GM23338 (cell line): ENCODE measurements around the gene EYA4. TPM values are rescaled to one million over a fixed set of nuclear protein-coding genes. Genes with fewer than 3 reads are reported as not detected.
A peak's percentile ranks its signal among the peaks of the same experiment; 100 is the strongest.

Source experiments
- ATAC-seq: fragments of 200-7000 bp; cut with Tn5 transposase; 3 replicates; pipeline ENCODE4 v1.9.1; 2020
- DNase-seq: peaks from one replicate; pipeline ENCODE4 v3.0.0-alpha.2; 2015; ENCODE audit warnings: low spot score
- H2AFZ ChIP-seq: fragments of 200-600 bp; sonication (generic); 2 replicates; pipeline ENCODE4 v1.8.0; 2016; ENCODE audit warnings: antibody characterized with exemption, mild to moderate bottlenecking, moderate library complexity
- H3F3A ChIP-seq: fragments of 200-600 bp; sonication (generic); replicated peaks from 2 replicates; pipeline ENCODE4 v1.8.0; 2017; ENCODE audit warnings: antibody characterized with exemption, mixed run types, low read depth
- H3K27ac ChIP-seq: fragments of 200-600 bp; sonication (generic); 2 replicates; pipeline ENCODE4 v1.6.1; 2016; ENCODE audit warnings: low read depth
- H3K27me3 ChIP-seq: fragments of 200-600 bp; sonication (generic); 2 replicates; pipeline ENCODE4 v1.8.0; 2016; ENCODE audit warnings: mild to moderate bottlenecking, mixed run types, moderate library complexity; ENCODE audit not compliant: insufficient read depth
- H3K36me3 ChIP-seq: fragments of 200-600 bp; sonication (generic); 2 replicates; pipeline ENCODE4 v1.8.0; 2016; ENCODE audit warnings: mild to moderate bottlenecking; ENCODE audit not compliant: insufficient read depth
- H3K4me1 ChIP-seq: fragments of 200-600 bp; sonication (generic); 2 replicates; pipeline ENCODE4 v1.8.0; 2016; ENCODE audit warnings: mild to moderate bottlenecking, moderate library complexity; ENCODE audit not compliant: insufficient read depth
- H3K4me2 ChIP-seq: fragments of 200-600 bp; sonication (generic); 2 replicates; pipeline ENCODE4 v1.7.1; 2017; ENCODE audit warnings: mixed run types
- H3K4me3 ChIP-seq: fragments of 200-600 bp; sonication (generic); 2 replicates; pipeline ENCODE4 v1.6.1; 2016; ENCODE audit warnings: mixed run types
- H3K79me2 ChIP-seq: fragments of 200-600 bp; sonication (generic); replicated peaks from 2 replicates; pipeline ENCODE4 v1.8.0; 2017; ENCODE audit warnings: mild to moderate bottlenecking; ENCODE audit not compliant: insufficient read depth
- H3K9me2 ChIP-seq: fragments of 200-600 bp; sonication (generic); 2 replicates; pipeline ENCODE4 v1.8.0; 2017; ENCODE audit not compliant: insufficient read depth
- H4K20me1 ChIP-seq: fragments of 200-600 bp; sonication (generic); replicated peaks from 2 replicates; pipeline ENCODE4 v1.8.0; 2017; ENCODE audit warnings: mild to moderate bottlenecking; ENCODE audit not compliant: insufficient read depth
- H3K27ac Mint-ChIP-seq: 2 replicates; pipeline ENCODE4 v1.8.0; 2020; ENCODE audit warnings: inconsistent platforms, mild to moderate bottlenecking, moderate library complexity, mixed read lengths
- H3K27me3 Mint-ChIP-seq: 3 replicates; pipeline ENCODE4 v1.8.0; 2022; ENCODE audit warnings: low read depth, mild to moderate bottlenecking, moderate library complexity, mixed read lengths, inconsistent platforms; ENCODE audit not compliant: insufficient read depth, poor library complexity
- H3K36me3 Mint-ChIP-seq: 3 replicates; pipeline ENCODE4 v1.8.0; 2021; ENCODE audit warnings: low read depth, mild to moderate bottlenecking, inconsistent platforms, moderate library complexity, mixed read lengths
- H3K4me1 Mint-ChIP-seq: 3 replicates; pipeline ENCODE4 v1.8.0; 2020; ENCODE audit warnings: mild to moderate bottlenecking, inconsistent platforms, mixed read lengths
- H3K4me3 Mint-ChIP-seq: 3 replicates; pipeline ENCODE4 v1.8.0; 2021; ENCODE audit warnings: moderate library complexity, mild to moderate bottlenecking, inconsistent platforms, mixed read lengths
- H3K9me3 Mint-ChIP-seq: 3 replicates; pipeline ENCODE4 v1.8.0; 2020; ENCODE audit warnings: moderate library complexity, mild to moderate bottlenecking, inconsistent platforms, mixed read lengths
- EZH2 ChIP-seq: fragments of 200-600 bp; sonication (generic); IDR thresholded peaks from one replicate; pipeline ENCODE4 v1.8.0; 2017; ENCODE audit warnings: antibody characterized with exemption, mild to moderate bottlenecking, low read depth; ENCODE audit not compliant: unreplicated experiment
- EZH2phosphoT487 ChIP-seq: fragments of 200-600 bp; sonication (generic); IDR thresholded peaks from one replicate; pipeline ENCODE4 v1.8.1; 2018; ENCODE audit warnings: antibody characterized with exemption; ENCODE audit not compliant: unreplicated experiment
- JUNB ChIP-seq: IDR thresholded peaks from one replicate; pipeline ENCODE4 v1.6.1; 2016; ENCODE audit warnings: antibody characterized with exemption; ENCODE audit not compliant: unreplicated experiment
- NANOG ChIP-seq: IDR thresholded peaks from 2 replicates; pipeline ENCODE4 v1.6.1; 2016; ENCODE audit warnings: antibody characterized with exemption, borderline replicate concordance
- POLR2AphosphoS5 ChIP-seq: IDR thresholded peaks from 2 replicates; pipeline ENCODE4 v1.6.1; 2016; ENCODE audit warnings: antibody characterized with exemption, low read depth
- STAT1 ChIP-seq: IDR thresholded peaks from one replicate; pipeline ENCODE4 v1.6.1; 2016; ENCODE audit warnings: antibody characterized with exemption; ENCODE audit not compliant: unreplicated experiment
- ZNF331 ChIP-seq: fragments of 250-450 bp; sonication (Bioruptor Pico); IDR thresholded peaks from 2 replicates; pipeline ENCODE4 v1.5.0; 2020; ENCODE audit warnings: low read depth, mild to moderate bottlenecking, moderate library complexity
- polyA plus RNA-seq: library from polyadenylated mRNA; unstranded; fragments of >200 nt; fragmentation: Nextera tagmentation; extraction: Ambion mirVana; gene quantifications from 2 replicates; pipeline ENCODE4 v1.2.1, GENCODE V29; 2016
- total RNA-seq: library from RNA; depleted of rRNA; stranded (reverse); fragments of >200 nt; shearing (Covaris generic); gene quantifications from 2 replicates; pipeline ENCODE4 v1.2.3, GENCODE V29; 2014
- TF ChIP-seq, protein P1 (sequence below): IDR thresholded peaks from one replicate; pipeline ENCODE4 v1.6.1; 2018; ENCODE audit warnings: antibody characterized with exemption; ENCODE audit not compliant: unreplicated experiment
- TF ChIP-seq, protein P2 (sequence below): IDR thresholded peaks from 2 replicates; pipeline ENCODE4 v1.6.1; 2016; ENCODE audit warnings: antibody characterized with exemption
- TF ChIP-seq, protein P3 (sequence below): fragments of 250-450 bp; sonication (Bioruptor Pico); IDR thresholded peaks from 2 replicates; pipeline ENCODE4 v1.5.0; 2020; ENCODE audit warnings: mild to moderate bottlenecking, moderate library complexity

EYA4 gene
- total and polyA plus RNA-seq, 2 experiments from 2014 or later: 0.05 to 0.21 TPM

DNA sequence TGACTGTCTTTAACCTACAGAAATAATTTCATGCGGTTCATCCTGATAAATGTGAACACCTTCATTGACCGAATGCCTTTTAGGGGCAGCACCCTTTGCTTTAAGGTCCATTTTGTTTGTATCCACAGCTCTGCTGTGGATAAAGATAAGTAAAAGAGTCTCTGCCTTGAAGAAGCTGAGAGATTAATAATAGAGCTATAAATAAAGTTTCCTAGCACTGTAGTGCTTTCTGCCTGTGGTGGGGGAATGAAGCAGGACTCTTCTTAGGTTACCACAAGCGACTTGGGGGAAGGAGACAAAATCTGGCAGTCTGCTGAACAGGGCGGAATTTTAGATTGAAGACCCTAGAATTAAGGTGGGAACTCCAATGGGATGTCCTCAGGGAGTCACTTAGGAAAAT, 57.6 kb downstream of the EYA4 start:
- no peak overlapping the region for H3K4me3 ChIP-seq
- H3K27me3 Mint-ChIP-seq: peaks cover 3% of the 10 kb centered on the region
- no peaks in the 10 kb centered on the region for H3K27me3 ChIP-seq
- H3K9me2 ChIP-seq: no peaks in the 10 kb centered on the region
- H4K20me1 ChIP-seq: no peaks in the 10 kb centered on the region
- no peak overlapping the region for H3K4me2 ChIP-seq
- no peaks in the 10 kb centered on the region for H3K4me1 ChIP-seq
- no peaks in the 10 kb centered on the region for H3F3A ChIP-seq
- peaks cover 4% of the 10 kb centered on the region for H3K4me1 Mint-ChIP-seq
- H3K36me3 Mint-ChIP-seq: no peaks in the 10 kb centered on the region
- H3K79me2 ChIP-seq: no peaks in the 10 kb centered on the region
- ATAC-seq (no peak), DNase-seq (no peak)
- H3K9me3 Mint-ChIP-seq: no peaks in the 10 kb centered on the region
- no peak overlapping the region for H3K4me3 Mint-ChIP-seq
- no peak overlapping the region for H3K27ac Mint-ChIP-seq
- TF ChIP-seq, protein P1, sequence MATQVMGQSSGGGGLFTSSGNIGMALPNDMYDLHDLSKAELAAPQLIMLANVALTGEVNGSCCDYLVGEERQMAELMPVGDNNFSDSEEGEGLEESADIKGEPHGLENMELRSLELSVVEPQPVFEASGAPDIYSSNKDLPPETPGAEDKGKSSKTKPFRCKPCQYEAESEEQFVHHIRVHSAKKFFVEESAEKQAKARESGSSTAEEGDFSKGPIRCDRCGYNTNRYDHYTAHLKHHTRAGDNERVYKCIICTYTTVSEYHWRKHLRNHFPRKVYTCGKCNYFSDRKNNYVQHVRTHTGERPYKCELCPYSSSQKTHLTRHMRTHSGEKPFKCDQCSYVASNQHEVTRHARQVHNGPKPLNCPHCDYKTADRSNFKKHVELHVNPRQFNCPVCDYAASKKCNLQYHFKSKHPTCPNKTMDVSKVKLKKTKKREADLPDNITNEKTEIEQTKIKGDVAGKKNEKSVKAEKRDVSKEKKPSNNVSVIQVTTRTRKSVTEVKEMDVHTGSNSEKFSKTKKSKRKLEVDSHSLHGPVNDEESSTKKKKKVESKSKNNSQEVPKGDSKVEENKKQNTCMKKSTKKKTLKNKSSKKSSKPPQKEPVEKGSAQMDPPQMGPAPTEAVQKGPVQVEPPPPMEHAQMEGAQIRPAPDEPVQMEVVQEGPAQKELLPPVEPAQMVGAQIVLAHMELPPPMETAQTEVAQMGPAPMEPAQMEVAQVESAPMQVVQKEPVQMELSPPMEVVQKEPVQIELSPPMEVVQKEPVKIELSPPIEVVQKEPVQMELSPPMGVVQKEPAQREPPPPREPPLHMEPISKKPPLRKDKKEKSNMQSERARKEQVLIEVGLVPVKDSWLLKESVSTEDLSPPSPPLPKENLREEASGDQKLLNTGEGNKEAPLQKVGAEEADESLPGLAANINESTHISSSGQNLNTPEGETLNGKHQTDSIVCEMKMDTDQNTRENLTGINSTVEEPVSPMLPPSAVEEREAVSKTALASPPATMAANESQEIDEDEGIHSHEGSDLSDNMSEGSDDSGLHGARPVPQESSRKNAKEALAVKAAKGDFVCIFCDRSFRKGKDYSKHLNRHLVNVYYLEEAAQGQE: no peak
- TF ChIP-seq EZH2phosphoT487 (no peak), EZH2 (no peak), NANOG (no peak), JUNB (no peak), STAT1 (no peak)
- TF ChIP-seq, protein P2, sequence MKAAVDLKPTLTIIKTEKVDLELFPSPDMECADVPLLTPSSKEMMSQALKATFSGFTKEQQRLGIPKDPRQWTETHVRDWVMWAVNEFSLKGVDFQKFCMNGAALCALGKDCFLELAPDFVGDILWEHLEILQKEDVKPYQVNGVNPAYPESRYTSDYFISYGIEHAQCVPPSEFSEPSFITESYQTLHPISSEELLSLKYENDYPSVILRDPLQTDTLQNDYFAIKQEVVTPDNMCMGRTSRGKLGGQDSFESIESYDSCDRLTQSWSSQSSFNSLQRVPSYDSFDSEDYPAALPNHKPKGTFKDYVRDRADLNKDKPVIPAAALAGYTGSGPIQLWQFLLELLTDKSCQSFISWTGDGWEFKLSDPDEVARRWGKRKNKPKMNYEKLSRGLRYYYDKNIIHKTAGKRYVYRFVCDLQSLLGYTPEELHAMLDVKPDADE: no peak
- H3K36me3 ChIP-seq: no peaks in the 10 kb centered on the region
- H2AFZ ChIP-seq: 0 out of 2 replicates have a peak overlapping the region, but pooled peaks have one; percentile 64
- no peak overlapping the region for H3K27ac ChIP-seq

DNA sequence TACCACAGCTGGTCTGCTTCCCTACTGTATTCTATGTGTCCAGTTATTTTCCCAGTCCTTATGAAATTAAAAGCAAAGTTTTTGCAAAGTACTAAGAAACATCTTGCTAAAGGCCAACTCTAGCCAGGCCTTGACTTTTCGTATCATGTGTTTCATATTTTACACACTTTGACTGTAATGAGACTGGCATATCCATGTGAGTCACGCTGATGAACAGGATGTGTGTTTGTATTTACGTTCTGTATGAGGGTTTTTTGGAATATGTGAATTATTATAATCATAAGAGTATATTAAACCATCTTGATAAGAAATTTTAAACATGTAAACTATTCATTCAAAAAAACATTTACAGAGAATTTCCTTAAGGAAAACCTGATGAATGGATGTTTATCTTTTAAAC, 59.7 kb downstream of the EYA4 start:
- H3K27me3 Mint-ChIP-seq: peaks cover 1% of the 10 kb centered on the region
- no peak for DNase-seq
- H3K4me1 Mint-ChIP-seq: peaks cover 4% of the 10 kb centered on the region
- no peaks in the 10 kb centered on the region for H3K36me3 Mint-ChIP-seq
- H3K4me3 Mint-ChIP-seq: no peak overlapping the region
- H3K9me3 Mint-ChIP-seq: no peaks in the 10 kb centered on the region
- Histone ChIP-seq H3K27ac (no peak overlapping the region), H3F3A (no peaks in the 10 kb centered on the region), H3K9me2 (no peaks in the 10 kb centered on the region), H3K4me1 (no peaks in the 10 kb centered on the region), H2AFZ (no peak overlapping the region), H3K36me3 (no peaks in the 10 kb centered on the region), H4K20me1 (no peaks in the 10 kb centered on the region), H3K27me3 (no peaks in the 10 kb centered on the region), H3K4me2 (no peak overlapping the region), H3K79me2 (no peaks in the 10 kb centered on the region), H3K4me3 (no peak overlapping the region)
- no peak overlapping the region for H3K27ac Mint-ChIP-seq
- no peak for ATAC-seq
- TF ChIP-seq ZNF331 (CRISPR knock-in tag) (no peak), EZH2phosphoT487 (no peak), STAT1 (no peak), POLR2AphosphoS5 (no peak), NANOG (no peak), EZH2 (no peak)
- TF ChIP-seq, protein P3, sequence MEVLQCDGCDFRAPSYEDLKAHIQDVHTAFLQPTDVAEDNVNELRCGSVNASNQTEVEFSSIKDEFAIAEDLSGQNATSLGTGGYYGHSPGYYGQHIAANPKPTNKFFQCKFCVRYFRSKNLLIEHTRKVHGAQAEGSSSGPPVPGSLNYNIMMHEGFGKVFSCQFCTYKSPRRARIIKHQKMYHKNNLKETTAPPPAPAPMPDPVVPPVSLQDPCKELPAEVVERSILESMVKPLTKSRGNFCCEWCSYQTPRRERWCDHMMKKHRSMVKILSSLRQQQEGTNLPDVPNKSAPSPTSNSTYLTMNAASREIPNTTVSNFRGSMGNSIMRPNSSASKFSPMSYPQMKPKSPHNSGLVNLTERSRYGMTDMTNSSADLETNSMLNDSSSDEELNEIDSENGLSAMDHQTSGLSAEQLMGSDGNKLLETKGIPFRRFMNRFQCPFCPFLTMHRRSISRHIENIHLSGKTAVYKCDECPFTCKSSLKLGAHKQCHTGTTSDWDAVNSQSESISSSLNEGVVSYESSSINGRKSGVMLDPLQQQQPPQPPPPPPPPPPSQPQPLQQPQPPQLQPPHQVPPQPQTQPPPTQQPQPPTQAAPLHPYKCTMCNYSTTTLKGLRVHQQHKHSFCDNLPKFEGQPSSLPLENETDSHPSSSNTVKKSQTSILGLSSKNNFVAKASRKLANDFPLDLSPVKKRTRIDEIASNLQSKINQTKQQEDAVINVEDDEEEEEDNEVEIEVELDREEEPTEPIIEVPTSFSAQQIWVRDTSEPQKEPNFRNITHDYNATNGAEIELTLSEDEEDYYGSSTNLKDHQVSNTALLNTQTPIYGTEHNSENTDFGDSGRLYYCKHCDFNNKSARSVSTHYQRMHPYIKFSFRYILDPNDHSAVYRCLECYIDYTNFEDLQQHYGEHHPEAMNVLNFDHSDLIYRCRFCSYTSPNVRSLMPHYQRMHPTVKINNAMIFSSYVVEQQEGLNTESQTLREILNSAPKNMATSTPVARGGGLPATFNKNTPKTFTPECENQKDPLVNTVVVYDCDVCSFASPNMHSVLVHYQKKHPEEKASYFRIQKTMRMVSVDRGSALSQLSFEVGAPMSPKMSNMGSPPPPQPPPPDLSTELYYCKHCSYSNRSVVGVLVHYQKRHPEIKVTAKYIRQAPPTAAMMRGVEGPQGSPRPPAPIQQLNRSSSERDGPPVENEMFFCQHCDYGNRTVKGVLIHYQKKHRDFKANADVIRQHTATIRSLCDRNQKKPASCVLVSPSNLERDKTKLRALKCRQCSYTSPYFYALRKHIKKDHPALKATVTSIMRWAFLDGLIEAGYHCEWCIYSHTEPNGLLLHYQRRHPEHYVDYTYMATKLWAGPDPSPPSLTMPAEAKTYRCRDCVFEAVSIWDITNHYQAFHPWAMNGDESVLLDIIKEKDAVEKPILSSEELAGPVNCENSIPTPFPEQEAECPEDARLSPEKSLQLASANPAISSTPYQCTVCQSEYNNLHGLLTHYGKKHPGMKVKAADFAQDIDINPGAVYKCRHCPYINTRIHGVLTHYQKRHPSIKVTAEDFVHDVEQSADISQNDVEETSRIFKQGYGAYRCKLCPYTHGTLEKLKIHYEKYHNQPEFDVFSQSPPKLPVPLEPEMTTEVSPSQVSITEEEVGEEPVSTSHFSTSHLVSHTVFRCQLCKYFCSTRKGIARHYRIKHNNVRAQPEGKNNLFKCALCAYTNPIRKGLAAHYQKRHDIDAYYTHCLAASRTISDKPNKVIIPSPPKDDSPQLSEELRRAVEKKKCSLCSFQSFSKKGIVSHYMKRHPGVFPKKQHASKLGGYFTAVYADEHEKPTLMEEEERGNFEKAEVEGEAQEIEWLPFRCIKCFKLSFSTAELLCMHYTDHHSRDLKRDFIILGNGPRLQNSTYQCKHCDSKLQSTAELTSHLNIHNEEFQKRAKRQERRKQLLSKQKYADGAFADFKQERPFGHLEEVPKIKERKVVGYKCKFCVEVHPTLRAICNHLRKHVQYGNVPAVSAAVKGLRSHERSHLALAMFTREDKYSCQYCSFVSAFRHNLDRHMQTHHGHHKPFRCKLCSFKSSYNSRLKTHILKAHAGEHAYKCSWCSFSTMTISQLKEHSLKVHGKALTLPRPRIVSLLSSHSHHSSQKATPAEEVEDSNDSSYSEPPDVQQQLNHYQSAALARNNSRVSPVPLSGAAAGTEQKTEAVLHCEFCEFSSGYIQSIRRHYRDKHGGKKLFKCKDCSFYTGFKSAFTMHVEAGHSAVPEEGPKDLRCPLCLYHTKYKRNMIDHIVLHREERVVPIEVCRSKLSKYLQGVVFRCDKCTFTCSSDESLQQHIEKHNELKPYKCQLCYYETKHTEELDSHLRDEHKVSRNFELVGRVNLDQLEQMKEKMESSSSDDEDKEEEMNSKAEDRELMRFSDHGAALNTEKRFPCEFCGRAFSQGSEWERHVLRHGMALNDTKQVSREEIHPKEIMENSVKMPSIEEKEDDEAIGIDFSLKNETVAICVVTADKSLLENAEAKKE: no peak
